Calu3 (cell line): ENCODE measurements around the gene FADS1. TPM values are rescaled to one million over a fixed set of nuclear protein-coding genes. Genes with fewer than 3 reads are reported as not detected.

Source experiments
- BruUV-seq: library from RNA; stranded (reverse); fragments of 400-500 nt; replicated peaks from 2 replicates; lab custom pipeline; 2021; lab: Mats Ljungman, UMichigan
- CTCF ChIA-PET: fragments of 300-600 bp; sonication (Branson Sonifier 250); formaldehyde crosslinking; loops from one replicate; lab custom pipeline; 2022; ENCODE audit warnings: antibody characterized with exemption; lab: Charles Lee
- DNase-seq: peaks from one replicate; pipeline ENCODE4 v3.0.0; 2022
- H3K27ac Mint-ChIP-seq: one replicate; pipeline ENCODE4 v1.8.0; 2022; ENCODE audit warnings: mixed read lengths; ENCODE audit not compliant: unreplicated experiment
- H3K27me3 Mint-ChIP-seq: one replicate; pipeline ENCODE4 v1.8.0; 2022; ENCODE audit warnings: mixed read lengths; ENCODE audit not compliant: unreplicated experiment
- H3K36me3 Mint-ChIP-seq: one replicate; pipeline ENCODE4 v1.8.0; 2022; ENCODE audit warnings: mild to moderate bottlenecking, moderate library complexity, mixed read lengths; ENCODE audit not compliant: insufficient read depth, unreplicated experiment
- H3K4me1 Mint-ChIP-seq: one replicate; pipeline ENCODE4 v1.8.0; 2022; ENCODE audit warnings: mild to moderate bottlenecking, low read depth, mixed read lengths; ENCODE audit not compliant: unreplicated experiment
- H3K4me3 Mint-ChIP-seq: one replicate; pipeline ENCODE4 v1.8.0; 2022; ENCODE audit warnings: mild to moderate bottlenecking, low read depth, moderate library complexity, mixed read lengths; ENCODE audit not compliant: unreplicated experiment
- H3K9me3 Mint-ChIP-seq: one replicate; pipeline ENCODE4 v1.8.0; 2022; ENCODE audit warnings: low read depth, mixed read lengths; ENCODE audit not compliant: unreplicated experiment
- CTCF ChIP-seq: fragments of 200-600 bp; IDR thresholded peaks from one replicate; pipeline ENCODE4 v1.8.0; 2022; ENCODE audit warnings: antibody characterized with exemption; ENCODE audit not compliant: unreplicated experiment
- intact Hi-C: fragments of 100-400 bp; cut with micrococcal nuclease; formaldehyde crosslinking; loops from one replicate; pipeline ENCODE4 v1.10.0; 2022; ENCODE audit not compliant: unreplicated experiment
- total RNA-seq: library from RNA; stranded (reverse); gene quantifications from 2 replicates; pipeline ENCODE4 v1.2.3, GENCODE V29; 2022

The FADS1 gene
- total RNA-seq, 1 experiment from 2014 or later: 74.1 TPM

- intact Hi-C loops: loop anchor here (10.0 kb wide), 2 partner anchors 100 to 150 kb away; partner anchors contain the start of gene FADS3
- CTCF ChIA-PET: no interaction called here
- no peak overlapping the region for H3K4me3 Mint-ChIP-seq
Observed at GRCh38 chr11:61794579-61794978, 22.2 kb downstream of the FADS1 start.

GRCh38 chr11:61793829-61794204, 23.0 kb downstream of the FADS1 start:
- intact Hi-C loops: loop anchor here (10.0 kb wide), 2 partner anchors 101 to 151 kb away; partner anchors contain the start of gene FADS3
- CTCF ChIA-PET: interaction anchor here (1.5 kb wide), 1 partner anchor 21 kb away, joined by 3 read pairs; no protein-coding TSS in a partner anchor
- no peaks in the 10 kb centered on the region for H3K9me3 Mint-ChIP-seq

More at GRCh38 chr11:61794579-61794978, 22.2 kb downstream of the FADS1 start:
- Mint-ChIP-seq H3K4me1 (peaks cover 34% of the 10 kb centered on the region), H3K36me3 (peaks cover 76% of the 10 kb centered on the region), H3K27me3 (no peaks in the 10 kb centered on the region), H3K9me3 (no peaks in the 10 kb centered on the region), H3K27ac (no peak overlapping the region)
- no peak for TF ChIP-seq CTCF
- no peak for DNase-seq
- BruUV-seq: no TSS peak

GRCh38 chr11:61793083-61793828, 23.5 kb downstream of the FADS1 start:
- intact Hi-C loops: loop anchor here (10.0 kb wide), 2 partner anchors 102 to 152 kb away; partner anchors contain the start of gene FADS3
- peaks cover 70% of the 10 kb centered on the region for H3K36me3 Mint-ChIP-seq
- CTCF ChIA-PET: interaction anchor here (1.0 to 1.6 kb wide), 4 partner anchors 22 to 40 kb away, joined by 3 to 15 read pairs (median 4); partner anchors contain the start of gene FADS1

More at GRCh38 chr11:61793829-61794204, 23.0 kb downstream of the FADS1 start:
- no TSS peak for BruUV-seq
- Mint-ChIP-seq H3K4me3 (peak overlapping the region; percentile 93), H3K36me3 (peaks cover 72% of the 10 kb centered on the region), H3K27me3 (no peaks in the 10 kb centered on the region), H3K27ac (peak overlapping the region; percentile 99), H3K4me1 (peaks cover 36% of the 10 kb centered on the region)
- no peak for TF ChIP-seq CTCF
- no peak for DNase-seq

More at GRCh38 chr11:61793083-61793828, 23.5 kb downstream of the FADS1 start:
- Mint-ChIP-seq H3K9me3 (no peaks in the 10 kb centered on the region), H3K27me3 (no peaks in the 10 kb centered on the region), H3K4me1 (peaks cover 36% of the 10 kb centered on the region), H3K27ac (peak overlapping the region; percentile 99), H3K4me3 (peak overlapping the region; percentile 93)
- TSS peak; percentile 71 for BruUV-seq
- no peak for TF ChIP-seq CTCF
- no peak for DNase-seq
